GM19467 (cell line): ENCODE results near the gene SLC27A5.

Experiments
- ATAC-seq: cut with Tn5 transposase; IDR thresholded peaks from one replicate; pipeline ENCODE4 v1.9.1; 2021; ENCODE audit warnings: mild to moderate bottlenecking, moderate library complexity; ENCODE audit not compliant: unreplicated experiment

SLC27A5 gene, protein sequence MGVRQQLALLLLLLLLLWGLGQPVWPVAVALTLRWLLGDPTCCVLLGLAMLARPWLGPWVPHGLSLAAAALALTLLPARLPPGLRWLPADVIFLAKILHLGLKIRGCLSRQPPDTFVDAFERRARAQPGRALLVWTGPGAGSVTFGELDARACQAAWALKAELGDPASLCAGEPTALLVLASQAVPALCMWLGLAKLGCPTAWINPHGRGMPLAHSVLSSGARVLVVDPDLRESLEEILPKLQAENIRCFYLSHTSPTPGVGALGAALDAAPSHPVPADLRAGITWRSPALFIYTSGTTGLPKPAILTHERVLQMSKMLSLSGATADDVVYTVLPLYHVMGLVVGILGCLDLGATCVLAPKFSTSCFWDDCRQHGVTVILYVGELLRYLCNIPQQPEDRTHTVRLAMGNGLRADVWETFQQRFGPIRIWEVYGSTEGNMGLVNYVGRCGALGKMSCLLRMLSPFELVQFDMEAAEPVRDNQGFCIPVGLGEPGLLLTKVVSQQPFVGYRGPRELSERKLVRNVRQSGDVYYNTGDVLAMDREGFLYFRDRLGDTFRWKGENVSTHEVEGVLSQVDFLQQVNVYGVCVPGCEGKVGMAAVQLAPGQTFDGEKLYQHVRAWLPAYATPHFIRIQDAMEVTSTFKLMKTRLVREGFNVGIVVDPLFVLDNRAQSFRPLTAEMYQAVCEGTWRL

GRCh38 chr19:58511353-58512208 lies at the start of gene SLC27A5:
Gene SLC27A5 (minus strand): TSS chr19:58511992. CDS start chr19:58511955, 37 bp downstream.
- ATAC-seq = no peak

GRCh38 chr19:58560921-58561320 lies 49.1 kb upstream of the SLC27A5 start:
- ATAC-seq = no peak

DNA sequence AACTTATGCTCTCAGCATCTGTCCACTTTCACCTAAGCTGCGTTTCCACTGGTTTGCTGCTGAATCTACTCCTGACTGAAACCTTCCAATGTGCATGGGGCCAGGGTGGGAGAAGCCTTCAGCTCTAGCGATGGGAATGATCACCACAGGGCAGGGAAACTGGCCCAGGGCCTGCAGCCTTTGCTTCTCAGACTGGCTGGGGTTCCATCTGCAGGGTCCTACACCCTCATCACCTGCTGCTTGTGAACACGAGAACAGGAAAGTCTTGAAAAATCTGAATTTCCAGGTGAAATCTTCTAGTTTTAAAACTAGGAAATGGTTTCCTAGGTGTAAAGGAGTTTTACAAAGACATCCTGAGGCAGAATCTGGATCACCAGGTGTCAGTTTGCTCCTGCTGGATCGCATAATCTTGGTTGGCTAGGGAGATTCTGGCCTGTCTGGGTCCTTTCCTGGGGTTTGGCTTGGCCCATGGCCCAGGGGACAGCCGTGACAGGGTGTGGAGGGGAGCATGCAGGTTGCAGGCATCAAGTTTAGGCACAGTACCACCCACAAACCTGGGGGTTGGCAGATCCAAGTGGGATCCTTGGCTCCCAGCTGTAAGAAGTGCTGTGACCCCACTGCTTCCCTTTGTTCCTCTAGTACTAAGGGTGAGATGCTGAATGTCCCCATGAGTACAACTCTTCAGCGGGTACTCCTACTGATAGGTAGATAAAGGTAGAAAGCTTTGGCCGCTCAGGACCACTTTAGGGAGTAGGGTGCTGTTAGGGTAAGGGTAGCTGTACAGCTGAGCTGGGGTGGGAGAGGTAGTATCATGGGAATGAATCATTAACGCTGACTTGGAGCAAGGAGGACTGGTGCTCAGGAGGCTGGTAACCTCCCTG lies 48.5 kb upstream of the SLC27A5 start:
- no peak for ATAC-seq

DNA sequence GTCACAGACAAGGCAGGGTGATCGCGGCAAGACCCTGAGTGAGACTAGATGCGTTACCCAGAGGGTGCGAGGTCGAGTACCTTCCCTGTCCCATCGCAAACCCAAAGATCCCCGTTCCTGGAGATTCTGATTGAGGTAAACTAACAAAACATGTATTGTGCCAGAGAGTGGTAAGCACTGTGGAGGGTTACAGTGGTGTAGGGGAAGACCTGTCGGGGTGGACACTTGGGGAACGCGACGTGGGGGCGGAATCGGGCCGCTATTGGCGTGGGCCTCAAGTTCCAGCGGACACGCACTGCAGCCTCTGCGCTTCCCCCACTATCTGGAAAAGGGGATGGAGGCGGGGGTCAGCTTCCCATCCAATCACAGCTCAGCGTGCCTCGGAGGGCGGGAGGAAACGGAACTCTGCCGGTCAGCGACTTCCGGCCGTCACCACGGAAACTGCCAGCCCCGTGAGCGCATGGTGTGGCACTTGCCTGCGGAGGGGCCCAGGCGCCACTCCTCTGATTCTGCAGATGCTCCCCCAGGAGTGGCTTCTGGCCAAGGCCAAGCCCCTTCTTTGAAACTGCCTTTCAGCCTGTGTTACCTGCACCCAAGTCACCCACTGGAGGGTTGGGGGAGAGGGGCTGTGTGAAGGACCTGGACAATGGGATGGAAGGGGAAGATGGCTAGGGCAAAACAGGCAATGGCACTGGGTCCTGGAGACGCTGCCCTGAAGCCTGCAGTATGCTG lies 47.6 kb upstream of the SLC27A5 start:
- peak; percentile 13 for ATAC-seq

DNA sequence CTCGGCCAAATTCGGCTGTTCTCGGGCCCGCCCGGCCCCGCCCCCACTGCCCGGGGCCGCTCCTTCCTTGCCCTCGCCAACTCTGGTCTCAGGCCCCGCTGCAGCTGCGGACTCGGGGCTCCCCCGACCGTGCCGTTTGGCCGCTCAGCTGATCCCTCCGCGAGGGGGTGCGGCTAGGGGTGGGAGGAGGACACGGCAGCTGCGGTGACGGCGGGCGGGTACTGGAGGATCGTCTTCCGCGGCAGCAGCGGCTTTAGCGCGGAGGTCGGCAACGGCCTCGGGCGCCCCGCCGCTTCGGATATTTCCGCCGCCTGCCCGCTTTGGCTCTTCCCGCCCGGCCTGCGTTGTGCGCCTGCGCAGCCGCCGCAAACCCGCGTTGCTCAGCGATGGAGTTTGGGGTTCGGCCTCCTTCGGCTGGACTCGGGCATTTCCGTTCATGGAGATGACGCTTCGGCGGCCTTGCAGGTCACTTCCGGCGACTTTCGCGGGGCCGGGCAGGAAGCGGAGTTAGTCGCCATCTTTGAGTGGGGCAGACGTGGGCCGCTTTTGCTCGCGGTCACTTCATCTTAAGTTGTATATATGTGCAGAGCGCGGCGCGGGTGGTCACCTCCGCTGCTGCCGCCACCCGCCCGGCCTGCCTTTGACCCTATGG lies 47.0 kb upstream of the SLC27A5 start:
- ATAC-seq = peak; percentile 43

DNA sequence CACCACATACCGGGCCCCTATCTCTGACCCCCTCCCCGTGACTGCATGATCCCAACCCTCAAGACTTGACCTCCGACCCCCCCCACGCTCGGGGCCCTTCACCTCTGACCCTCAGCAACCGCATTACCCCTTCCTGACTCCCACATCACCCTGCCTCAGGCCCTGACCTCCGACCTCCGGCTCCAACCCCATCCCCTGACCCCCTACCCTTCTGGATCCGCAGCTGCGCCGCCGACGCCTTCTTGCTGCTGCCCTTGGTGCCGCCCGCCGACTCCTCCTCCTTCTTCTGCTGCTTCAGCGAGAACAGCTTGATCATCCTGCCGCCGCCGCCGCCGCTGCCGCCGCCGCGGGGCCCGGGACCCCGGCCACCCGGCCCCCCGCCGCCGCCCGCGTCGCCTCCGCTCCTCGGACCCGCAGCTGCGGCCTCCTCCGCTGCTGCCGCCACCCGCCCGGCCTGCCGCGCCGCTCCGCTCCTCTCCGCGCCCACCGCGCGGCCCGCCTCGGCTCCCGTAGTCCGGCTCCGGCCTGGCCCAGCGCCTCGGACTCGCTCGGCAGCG lies 46.4 kb upstream of the SLC27A5 start, which contains the start of gene UBE2M:
Gene UBE2M (minus strand): TSS at position 546 of the 557 bp plus-strand sequence. CDS start 230 bp downstream, at position 316.
- ATAC-seq = no peak

GRCh38 chr19:58557221-58558065 lies 45.7 kb upstream of the SLC27A5 start:
- no peak for ATAC-seq

DNA sequence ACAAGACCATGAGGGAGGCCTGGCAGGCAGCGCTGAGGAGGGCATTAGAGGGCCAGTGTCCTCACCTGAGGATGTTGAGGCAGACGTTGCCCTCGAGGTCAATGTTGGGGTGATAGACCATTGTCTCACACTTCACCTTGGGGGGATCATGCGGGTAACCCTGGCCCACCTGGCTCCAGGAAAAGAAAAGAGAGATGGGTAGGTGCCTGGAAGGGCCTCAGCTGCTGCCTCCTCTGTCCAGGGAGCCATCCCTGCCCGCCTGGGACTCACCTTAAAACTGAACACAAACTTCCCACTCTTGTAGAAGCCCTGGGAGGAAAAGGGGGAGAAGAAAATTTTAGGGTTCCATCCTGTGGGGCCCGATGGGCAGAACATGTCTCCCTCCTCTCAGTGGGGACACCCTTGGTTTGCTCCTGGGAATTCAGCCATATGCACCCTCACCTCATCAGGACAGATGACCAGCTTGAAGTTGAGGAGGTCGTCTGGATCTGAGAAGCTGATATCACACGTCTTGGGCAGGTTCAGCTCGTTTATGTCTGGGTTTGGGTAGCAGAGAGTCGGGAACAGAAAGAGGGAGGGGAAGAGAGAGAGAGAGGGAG lies 44.9 kb upstream of the SLC27A5 start:
- ATAC-seq = no peak

GRCh38 chr19:58555920-58556621 lies 44.3 kb upstream of the SLC27A5 start:
- ATAC-seq = no peak

GRCh38 chr19:58555369-58555885 lies 43.6 kb upstream of the SLC27A5 start:
- no peak for ATAC-seq

GRCh38 chr19:58554494-58555368 lies 42.9 kb upstream of the SLC27A5 start, which contains the start of gene CHMP2A:
Gene CHMP2A (minus strand): TSS chr19:58555105. CDS start chr19:58554212, 893 bp downstream.
- peak; percentile 32 for ATAC-seq

DNA sequence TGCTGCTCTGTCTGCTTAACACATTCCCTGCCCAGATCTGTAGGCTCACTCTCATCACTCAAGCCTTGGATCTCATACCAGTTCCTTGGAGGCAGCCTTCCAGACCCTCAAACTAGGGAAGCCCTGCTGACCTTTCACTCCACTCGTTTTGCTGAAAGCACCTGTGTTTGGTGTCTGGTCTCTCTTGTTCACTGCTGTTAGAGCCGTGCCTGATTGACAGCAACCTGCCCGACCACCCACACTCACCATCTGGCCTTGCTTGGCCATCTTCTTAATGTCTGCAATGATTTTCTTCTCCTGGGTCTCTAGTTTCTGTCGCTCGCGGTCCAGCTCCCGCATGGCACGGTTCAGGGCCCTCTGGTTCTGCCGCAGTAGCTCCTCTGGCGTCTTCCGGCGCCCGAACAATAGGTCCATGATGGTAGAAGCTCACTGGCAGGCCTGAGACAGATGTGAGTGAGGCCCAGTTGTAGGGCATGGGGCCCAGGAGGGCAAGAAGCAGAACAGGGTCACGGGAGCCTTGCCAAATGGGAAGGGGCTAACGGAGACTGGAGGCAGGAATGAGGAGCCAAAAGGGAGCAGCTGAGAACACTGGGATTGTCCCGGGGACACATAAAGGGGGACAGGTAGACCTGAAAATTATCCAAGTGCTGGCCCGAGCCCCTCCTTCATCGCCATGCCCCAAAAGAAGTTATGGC lies 42.2 kb upstream of the SLC27A5 start:
- no peak for ATAC-seq

DNA sequence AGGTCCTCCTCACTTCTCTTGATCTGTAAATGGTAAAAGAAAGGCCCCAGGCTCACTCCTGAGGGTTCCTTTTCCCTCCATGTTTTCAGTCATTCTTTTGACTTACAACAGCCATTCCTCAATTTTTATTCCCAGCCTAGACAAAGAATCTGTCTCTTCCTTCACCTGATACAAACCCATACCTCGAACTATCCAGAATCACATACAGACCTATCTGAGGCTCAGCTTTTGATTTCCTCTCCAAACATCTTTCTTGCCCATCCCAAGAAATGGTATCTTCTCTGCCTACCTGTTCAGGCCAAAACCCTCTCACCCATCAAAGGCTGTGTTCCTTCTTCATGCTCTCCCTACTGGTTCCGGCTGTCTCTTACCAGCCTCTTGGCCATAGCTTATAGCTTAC lies 40.9 kb upstream of the SLC27A5 start:
- ATAC-seq = no peak

- ATAC-seq = no peak
Observed at GRCh38 chr19:58551577-58552471, 40.0 kb upstream of the SLC27A5 start.
